GM19238 (cell line): ENCODE measurements around the gene ENO1.

ENCODE experiments used
- DNase-seq: peaks from one replicate; pipeline ENCODE4 v3.0.0; 2011; ENCODE audit warnings: low spot score; ENCODE audit not compliant: insufficient read length

The ENO1 gene

DNA sequence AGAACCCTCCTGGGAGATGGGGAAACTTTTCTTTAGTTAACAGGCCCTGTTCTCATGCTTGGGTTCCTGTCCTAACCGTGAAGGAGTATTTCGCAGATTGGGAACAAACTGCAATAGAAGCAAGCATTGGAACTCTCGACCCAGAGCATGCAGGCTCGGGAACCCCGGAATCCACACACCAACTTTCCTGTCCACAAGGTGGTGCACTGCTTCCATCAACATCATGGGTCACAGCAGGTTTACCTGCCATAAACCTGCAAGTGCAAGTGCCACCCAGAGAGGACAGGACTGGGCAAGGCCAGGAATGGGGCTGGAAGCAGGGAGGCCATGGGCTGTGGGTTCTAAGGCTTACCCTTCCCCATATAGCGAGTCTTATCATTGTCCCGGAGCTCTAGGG lies 6.9 kb downstream of the ENO1 start:
- DNase-seq = no peak

DNA sequence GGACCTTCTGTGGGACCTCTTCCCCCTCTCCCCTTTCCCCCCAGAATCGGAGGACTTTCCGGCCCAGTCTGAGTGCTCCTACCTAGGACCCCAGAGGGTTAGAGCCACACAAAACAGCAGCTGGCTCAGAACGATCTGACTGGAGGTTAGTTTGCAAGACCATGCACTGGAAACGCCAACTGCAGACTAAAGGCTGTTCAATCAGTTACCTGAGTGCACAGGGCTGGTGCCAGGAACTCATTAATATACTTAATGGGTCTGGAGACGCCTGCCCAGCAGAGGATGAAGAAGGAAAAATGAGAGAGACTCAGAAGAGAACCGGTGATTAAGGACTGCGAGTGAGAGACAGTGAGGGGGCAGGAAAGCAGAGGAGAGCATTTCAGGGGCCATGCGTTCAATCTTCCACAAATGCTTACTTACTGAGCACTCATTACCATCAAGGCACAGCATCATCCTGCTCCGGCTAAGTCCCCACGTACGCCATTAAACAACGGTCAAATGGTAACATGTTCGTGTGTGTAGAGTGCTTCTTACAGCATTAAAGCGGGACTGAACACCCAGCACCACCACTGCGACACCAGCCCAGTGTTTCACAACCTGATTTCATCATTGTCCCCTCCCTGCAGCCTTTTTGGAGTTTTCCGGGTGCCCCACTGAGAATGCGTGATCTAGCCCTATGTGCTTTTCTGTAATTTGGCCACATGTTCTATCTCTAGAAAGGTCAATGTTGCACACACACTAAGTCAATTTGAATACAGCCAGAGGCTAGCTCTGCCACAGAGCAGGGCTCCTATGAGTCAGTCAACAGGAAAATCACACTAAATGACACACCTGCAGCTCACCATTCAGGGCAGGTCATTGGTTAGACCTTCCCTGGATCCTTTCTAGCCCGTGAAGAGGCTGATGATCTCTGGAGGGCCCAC lies 7.6 kb downstream of the ENO1 start:
- DNase-seq = no peak

DNA sequence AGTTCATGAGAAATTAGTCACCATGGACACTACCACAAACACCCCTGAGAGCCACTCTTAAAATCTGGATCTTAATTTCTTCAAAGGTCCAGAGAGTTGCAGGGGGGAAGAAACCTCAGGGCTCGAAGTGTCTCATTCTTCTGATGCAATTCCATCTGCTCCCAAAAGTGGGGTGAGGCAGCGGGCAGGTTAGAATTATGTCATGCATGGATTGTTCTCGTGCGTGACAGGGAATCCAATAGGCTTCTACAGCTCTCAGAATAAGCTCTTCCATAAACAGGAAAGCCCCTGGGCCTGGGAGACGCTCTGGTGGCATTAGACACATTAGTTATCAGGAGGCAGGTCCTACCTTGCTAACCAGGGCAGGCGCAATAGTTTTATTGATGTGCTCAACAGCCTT lies 8.4 kb downstream of the ENO1 start:
- DNase-seq = no peak

DNA sequence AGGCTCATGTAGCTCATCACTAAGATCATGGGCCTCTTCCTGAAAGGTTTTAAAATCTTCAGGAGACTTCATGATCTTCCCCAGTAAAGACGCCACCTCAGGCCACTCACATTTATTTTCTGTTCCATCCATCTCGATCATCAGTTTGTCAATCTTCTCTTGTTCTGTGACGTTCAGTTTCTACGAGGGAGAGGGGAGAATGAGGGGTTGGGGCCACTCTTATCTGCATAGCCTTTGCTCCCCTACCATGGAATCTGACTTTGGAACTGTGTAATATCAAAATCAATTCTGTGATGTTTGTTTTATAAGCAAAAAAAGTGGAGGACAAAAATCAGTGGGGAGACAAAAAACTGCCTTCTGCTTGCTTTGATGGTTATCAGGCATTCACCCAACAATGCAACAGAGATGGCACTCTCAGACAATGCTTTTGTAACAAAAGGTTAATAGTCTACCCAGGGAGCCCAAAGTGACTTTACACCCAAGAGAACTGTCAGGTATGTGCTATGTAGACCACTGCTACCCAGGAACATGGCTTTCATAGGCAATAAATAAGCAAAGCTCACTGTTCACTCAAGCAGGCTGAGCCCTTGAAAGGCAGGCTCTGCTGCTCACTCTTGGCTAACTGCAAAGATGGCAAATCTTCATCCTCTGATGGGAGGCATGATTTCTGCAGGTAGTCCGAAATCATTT lies 10.5 kb downstream of the ENO1 start:
- DNase-seq = no peak

DNA sequence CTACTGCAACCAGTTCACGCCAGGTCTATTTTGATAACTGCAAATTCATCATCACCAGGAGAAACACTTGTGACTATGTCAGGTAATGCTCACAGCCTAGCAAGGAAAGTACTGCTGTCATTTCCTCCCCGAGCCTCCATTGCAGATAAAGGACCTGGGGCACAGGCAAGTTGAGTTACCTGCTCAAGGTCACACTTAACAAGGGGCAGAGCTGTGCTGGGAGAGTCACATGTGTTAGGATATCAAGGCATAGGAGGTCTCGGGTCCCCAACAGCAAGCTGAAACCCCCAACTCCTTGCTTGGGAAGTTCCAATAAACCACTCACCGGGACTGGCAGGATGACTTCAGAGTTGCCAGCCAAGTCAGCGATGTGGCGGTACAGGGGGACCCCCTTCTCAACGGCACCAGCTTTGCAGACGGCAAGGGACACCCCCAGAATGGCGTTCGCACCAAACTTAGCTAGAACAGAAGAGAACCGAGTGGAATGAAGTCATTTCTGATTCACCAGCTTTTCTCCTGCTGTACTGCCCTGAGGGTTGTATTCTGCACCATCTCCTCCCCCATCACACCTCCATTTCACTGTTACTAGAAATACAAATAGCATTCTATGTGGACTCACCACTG lies 11.6 kb downstream of the ENO1 start:
- DNase-seq = no peak

DNA sequence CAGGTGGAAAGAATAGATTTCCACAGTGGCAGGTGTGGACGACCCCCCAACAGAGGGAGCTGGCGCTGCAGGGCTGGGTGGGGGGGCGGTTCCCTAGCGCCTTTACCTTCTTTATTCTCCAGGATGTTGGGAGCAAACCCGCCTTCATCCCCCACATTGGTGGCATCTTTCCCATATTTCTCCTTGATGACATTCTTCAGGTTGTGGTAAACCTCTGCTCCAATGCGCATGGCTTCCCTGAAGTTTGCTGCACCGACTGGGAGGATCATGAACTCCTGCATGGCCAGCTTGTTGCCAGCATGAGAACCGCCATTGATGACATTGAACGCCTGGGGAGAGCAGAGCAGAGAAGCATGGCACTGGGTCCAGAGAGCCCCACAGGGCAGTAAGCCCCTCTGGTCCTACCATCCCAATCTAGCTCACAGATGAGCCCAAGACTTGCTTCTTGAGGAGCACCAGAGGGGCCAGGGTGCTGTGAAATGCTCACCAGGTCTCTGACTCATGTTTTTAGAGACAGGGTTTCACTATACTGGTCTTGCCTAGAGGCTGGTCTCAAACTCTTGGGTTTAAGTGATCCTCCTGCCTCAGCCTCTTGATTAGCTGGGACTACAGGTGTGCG lies 12.2 kb downstream of the ENO1 start:
- no peak for DNase-seq

DNA sequence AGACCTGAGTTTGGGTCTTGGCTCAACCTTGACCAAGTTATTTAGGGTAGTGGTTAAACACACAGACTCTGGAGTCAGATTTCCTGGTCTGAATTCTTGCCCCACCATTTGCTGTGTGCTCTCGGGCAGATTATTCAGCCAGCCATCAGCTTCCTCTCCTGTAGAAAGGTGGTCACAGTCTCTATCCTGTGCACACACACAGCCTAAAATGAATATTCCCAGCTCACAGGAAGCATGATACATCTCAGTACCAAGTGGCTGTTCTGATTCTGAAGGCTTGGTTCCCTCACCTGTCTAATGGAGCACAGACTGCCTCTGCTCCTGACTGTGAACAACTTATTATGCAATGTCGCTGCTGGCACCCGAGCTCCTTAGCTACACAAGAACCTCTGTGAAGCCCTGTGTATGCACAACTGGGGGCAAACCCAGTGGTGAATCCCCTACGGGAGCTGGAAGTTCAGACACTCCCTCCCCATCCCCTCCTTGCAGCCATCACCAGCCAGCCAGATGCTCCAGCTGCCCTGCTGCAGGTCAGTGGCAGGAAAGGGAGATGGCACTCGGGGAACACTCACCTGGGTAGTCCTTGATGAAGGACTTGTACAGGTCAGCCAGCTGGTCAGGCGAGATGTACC lies 13.7 kb downstream of the ENO1 start:
- no peak for DNase-seq

DNA sequence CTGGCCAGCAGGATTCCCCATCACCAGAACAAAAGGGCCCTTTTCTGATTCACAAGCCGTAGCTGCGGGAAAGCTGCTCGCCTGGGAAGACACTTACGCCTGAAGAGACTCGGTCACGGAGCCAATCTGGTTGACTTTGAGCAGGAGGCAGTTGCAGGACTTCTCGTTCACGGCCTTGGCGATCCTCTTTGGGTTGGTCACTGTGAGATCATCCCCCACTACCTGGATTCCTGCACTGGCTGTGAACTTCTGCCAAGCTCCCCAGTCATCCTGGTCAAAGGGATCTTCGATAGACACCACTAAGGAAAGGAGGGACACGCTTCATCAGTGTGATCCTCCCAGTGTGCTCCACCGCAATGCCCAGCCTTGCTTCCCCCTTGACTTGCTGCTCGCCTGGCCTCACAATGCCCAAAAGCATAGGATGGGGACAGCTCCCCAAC lies 14.7 kb downstream of the ENO1 start:
- no peak for DNase-seq

DNA sequence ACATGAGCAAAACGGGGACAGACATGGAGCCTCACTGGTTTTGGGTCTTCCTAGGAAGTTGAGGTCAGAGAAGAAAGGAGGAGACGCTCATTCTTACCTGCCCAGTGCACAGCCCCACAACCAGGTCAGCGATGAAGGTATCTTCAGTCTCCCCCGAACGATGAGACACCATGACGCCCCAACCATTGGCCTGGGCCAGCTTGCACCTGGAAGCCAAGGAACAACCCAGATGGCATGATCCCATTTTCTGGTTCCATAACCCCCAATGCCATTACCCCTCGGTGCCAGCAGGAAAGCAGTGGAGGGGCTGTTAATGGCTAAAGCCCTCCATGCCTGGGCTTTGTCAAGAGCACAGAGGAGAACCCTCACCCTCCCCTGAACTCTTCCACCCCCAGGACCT lies 15.3 kb downstream of the ENO1 start:
- DNase-seq = no peak

DNA sequence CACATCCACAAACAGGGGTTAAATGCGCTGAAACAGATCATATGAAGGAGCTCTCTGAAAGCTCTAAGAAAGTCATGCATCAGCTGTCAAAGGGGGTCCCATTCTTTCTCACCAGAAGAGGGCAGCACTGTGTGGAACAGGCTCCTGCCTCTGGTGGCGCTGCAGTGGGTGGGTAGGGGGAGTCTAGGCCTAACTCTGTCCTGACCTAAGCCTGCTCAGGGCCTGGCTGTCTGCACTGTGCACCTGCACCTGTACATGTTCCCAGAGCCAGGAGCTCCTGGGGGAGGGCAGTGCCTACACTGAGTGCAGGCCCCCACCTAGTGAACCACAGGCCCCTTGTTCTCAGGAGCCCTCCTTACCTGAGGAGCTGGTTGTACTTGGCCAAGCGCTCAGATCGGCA lies 16.0 kb downstream of the ENO1 start:
- no peak for DNase-seq

DNA sequence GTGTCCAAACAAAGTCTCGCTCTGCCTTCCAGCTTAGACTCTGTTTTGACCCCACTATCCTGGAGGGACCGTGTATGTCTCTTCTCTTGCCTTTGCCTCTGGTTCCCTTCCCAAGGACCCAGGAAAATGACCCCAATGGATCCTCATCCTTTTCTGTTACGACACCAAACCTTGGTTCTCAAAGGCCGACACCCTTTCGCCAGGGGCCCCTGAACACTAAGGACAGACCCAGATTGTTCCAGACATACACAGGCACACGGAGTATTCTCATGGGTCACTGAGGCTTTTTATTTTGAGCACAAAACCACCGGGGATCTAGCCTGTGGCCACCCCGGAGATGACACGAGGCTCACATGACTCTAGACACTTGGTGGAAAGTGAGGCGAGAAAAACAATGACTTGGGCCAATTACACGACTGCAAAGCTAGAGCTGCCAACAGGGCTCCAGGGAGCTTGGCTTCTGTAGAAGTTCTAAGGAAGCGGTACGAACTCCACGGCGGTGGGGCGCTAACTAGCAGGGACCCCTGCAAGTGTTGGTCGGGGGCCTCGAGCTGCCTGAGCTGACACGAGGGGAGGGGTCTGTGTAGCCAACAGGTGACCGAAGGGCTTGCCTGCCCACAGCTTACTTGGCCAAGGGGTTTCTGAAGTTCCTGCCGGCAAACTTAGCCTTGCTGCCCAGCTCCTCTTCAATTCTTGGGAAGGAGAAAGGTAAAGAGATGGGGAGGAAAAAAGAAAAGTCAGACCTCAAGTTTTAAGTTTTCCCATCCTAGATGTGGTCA lies 17.6 kb downstream of the ENO1 start:
- DNase-seq = no peak

DNA sequence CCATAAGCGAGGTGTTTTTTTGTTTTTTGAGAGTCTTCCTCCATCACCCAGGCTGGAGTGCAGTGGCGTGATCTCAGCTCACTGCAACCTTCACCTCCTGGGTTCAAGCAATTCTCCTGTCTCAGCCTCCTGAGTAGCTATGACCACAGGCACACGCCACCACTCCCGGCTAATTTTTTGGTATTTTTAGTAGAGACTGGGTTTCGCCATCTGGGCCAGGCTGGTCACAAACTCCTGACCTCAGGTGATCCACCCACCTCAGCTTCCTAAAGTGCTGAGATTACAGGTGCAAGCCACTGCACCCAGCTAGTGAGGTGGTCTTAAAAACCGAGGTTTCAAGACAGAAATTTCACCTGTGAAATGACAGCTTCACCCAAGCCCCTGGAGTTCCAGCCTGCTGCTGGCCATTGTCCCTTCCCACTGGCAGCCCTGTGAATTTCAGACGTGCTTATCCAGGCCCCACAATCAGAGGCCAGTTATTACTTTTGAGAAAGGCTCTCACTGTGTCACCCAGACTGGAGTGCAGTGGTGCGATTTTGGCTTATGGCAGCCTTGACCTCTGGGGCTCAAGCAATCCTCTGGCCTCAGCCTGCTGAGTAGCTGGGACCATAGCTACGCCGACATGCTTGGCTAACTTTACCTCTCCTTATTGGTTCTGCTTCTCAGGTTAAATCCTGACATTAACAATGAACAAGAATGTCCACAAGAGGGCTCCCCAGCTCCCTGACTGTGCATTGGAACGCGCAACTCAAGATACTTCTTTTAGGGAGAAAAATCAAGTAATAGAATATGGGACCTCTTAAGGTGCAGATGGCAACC lies 19.4 kb downstream of the ENO1 start:
- no peak for DNase-seq

DNA sequence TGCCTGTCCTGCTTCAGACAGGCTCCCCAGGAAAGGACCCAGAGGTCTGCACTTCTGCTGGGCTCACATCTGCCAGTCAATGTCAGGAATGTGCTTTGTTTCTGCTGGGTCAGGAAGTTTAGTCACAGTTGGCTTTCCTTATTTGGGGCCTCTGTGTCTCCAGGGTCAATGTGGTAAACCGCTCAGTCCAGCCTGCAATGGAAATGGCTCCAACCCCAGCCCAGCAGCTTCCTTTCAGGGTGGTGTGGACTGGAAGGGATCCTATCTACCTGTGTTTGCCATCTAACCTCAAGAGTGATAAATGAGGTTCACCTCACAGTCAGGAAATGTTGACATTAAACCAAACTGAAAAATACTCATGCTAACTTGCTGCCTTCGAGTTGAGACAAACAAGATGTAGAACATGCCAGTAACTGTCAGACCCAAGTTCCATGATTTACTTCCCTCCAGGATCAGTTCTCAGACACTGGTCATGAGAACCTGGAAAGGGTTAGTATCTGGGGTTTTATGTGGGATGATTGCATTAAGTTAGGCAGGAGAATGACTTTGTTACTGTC lies 20.3 kb downstream of the ENO1 start:
- DNase-seq = no peak

DNA sequence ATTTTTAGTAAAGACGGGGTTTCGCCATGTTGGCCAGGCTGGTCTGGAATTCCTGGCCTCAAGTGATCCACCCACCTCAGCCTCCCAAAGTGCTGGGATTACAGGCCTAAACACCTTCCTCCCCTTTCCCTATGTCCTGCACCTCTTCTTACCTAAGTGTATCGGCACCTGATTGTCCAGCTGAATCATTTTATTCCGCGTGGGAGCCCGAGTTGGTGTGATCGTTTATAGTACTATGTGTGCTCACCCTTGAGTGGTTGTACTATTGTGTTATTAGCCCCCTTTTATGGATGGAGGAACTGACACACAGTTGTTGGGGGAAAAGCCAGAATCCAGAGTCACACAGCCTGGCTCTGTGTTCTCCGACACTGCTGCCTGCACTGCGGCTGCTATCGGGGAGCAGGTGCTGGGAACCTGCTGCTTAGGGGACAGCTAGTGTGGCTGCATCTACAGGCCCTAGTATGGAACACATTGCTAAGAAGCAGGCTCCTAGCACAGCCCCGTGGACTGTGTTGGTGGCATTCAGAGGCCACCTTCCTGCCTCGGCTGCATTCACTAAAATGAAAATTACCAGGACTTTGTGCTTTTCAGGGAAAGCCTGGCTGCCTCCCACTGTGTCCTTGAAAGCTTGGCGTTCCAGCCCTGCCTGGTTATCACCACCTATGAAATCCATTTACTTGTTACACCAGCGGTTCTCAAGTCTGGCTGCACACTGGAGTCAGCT lies 21.6 kb downstream of the ENO1 start:
- no peak for DNase-seq

DNA sequence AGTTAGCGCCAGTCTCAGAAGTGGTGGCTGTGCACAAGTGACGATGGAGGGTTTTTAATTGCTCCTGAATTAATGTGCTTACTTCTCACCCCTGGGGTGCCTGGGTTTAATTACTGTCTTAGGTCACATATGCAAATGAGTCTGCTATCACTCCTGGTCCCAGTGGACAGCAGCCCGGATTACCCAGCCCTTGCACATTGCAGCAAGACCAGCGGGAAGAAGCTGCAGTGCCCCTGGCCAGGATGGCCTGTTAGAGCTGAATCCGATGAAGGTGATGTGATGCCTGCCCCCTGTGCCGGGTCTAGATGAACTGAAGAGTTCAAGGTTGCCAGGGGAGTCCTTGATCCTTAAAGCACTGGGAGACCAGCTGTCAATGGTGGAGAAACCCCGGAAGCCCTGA lies 24.2 kb downstream of the ENO1 start:
- no peak for DNase-seq

DNA sequence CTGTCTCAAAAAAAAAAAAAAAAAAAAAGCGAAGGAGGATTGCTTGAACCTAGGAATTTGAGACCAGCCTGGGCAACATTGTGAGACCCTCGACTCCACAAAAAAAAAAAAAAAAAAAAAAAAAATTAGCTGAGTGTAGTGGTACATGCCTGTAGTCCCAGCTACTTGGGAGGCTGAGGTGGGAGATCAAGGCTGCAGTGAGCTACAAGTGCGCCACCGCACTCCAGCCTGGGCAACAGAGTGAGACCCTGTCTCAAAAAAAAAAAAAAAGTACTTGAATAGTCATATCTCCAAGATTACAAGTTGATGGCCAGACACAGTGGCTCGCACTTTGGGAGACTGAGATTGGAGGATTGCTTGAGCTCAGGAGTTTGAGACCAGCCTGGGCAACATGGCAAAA lies 27.4 kb downstream of the ENO1 start:
- DNase-seq = no peak

DNA sequence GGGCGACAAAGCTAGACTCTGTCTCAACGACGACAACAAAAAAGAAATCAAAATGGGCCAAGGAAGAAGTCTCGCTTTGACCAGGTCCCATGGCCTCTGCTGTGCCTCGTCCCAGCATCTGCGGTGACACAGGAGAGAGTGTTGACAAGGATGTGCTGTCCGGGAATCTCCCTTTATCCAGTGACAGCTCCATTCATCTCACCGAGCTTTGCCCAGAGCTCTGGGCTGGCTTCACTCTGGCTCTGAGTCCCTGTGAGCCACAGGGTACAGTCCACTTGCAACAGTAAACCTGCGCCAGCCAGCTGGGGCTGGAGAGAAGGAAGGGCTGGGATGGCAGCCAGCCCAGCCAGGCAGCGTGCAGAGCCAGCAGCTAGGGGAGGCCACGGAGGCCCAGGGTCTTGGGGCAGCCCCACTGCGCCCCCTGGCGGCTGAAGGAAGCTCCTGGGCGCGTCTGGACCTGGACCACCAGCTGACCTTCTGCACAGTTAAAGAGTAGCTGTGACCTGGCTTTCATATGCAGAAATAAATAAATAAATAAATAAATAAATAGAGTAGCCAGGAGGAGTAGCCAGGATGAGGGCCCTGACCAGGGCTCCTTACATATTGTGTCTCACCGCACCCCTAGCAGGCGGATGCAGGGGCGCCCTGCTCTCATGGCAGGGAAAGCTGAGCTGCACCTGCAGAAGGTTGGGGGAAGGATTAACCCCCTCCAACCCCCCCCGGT lies 29.7 kb downstream of the ENO1 start:
- DNase-seq = peak; percentile 82

DNA sequence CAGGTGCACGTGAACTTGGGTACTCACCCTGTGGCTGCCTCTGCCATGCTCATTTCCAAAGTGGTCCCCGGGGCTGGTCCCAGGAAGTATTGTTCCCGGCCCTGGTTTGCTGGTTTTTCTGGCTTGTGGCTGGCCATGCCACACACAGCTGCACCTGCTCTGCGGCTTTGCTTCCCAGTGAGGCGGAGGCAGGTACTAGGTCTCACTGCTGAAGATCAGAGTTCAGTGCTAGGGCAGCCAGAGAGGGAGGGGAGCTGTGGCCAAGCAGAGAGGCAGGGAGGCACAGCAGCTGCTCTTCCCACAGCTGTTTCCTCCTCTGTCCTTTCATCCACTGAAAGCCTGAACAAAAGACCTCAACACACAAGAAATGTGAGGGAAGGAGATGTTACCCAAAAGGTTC lies 30.5 kb downstream of the ENO1 start:
- no peak for DNase-seq
